Mucosa of descending colon (tissue), 3 donors: ENCODE results near the gene GMDS. TPM values are rescaled to one million over a fixed set of nuclear protein-coding genes. Genes with fewer than 3 reads are reported as not detected.

Source experiments
- ATAC-seq: fragments of 200-7000 bp; cut with Tn5 transposase; one replicate; pipeline ENCODE4 v1.9.1; 2020; ENCODE audit warnings: mild to moderate bottlenecking, moderate library complexity
- DNase-seq, 3 donors: peaks; one replicate each; pipeline ENCODE4 v3.0.0-alpha.2; 2020
- H3K36me3 ChIP-seq: fragments of 200-600 bp; one replicate; pipeline ENCODE4 v1.8.0; 2021; ENCODE audit warnings: low read depth, mild to moderate bottlenecking
- H3K4me1 ChIP-seq: fragments of 200-600 bp; one replicate; pipeline ENCODE4 v1.8.0; 2021; ENCODE audit warnings: low read depth, mild to moderate bottlenecking
- H3K4me3 ChIP-seq: fragments of 200-600 bp; one replicate; pipeline ENCODE4 v1.8.0; 2021; ENCODE audit warnings: mild to moderate bottlenecking
- H3K9me3 ChIP-seq: fragments of 200-600 bp; one replicate; pipeline ENCODE4 v1.8.0; 2021; ENCODE audit warnings: mild to moderate bottlenecking
- CTCF ChIP-seq: fragments of 200-600 bp; IDR thresholded peaks from one replicate; pipeline ENCODE4 v1.8.0; 2022; ENCODE audit warnings: antibody characterized with exemption, mild to moderate bottlenecking
- intact Hi-C, 2 donors: fragments of 100-400 bp; cut with DNase I in 1 of 2; cut with micrococcal nuclease in 1 of 2; formaldehyde crosslinking; loops; one replicate each; pipeline versions ENCODE4 v1.11.0 to v1.11.1; 2022; cut with DNase I, micrococcal nuclease
- total RNA-seq, 3 donors: library from RNA; stranded (reverse); fragmentation: NEBNext Ultra II Directional in 2 of 3; extraction: Animal tissue kit (Norgen Biotek cat#: 25700) in 2 of 3; gene quantifications; one replicate each; pipeline versions ENCODE4 v1.2.1 to v1.2.4, GENCODE V29; 2021 to 2023
- donor health status: DM: no; HTN: no; CAD: no; lungs with moderate emphysema.
- donor health status: DM: no; HTN: no; CAD: no.
- donor health status: DM: no; HTN: yes; CAD: no.

Gene GMDS
- total RNA-seq, 3 donors from 2014 or later: 68.0 to 228 (median 135) TPM

GRCh38 chr6:1579096-1579495, 666.3 kb downstream of the GMDS start:
- no peaks in the 10 kb centered on the region for H3K4me1 ChIP-seq
- no peaks in the 10 kb centered on the region for H3K9me3 ChIP-seq
- no peak for DNase-seq
- H3K4me3 ChIP-seq: no peak overlapping the region
- intact Hi-C loops: no loop called here
- H3K36me3 ChIP-seq: no peaks in the 10 kb centered on the region
- no peak for ATAC-seq
- no peak for TF ChIP-seq CTCF

GRCh38 chr6:1577896-1578745, 667.3 kb downstream of the GMDS start:
- ATAC-seq (no peak), DNase-seq (no peak)
- TF ChIP-seq CTCF: no peak
- intact Hi-C loops: no loop called here
- Histone ChIP-seq H3K9me3 (no peaks in the 10 kb centered on the region), H3K4me3 (no peak overlapping the region), H3K4me1 (no peaks in the 10 kb centered on the region), H3K36me3 (no peaks in the 10 kb centered on the region)

- H3K4me3 ChIP-seq: no peak overlapping the region
- H3K36me3 ChIP-seq: no peaks in the 10 kb centered on the region
- intact Hi-C loops: no loop called here
- H3K9me3 ChIP-seq: no peaks in the 10 kb centered on the region
- no peak for TF ChIP-seq CTCF
- DNase-seq: no peak
- no peaks in the 10 kb centered on the region for H3K4me1 ChIP-seq
- ATAC-seq: no peak
These were observed 668.2 kb downstream of the GMDS start for GRCh38 chr6:1577146-1577680.

GRCh38 chr6:1576711-1577110, 668.7 kb downstream of the GMDS start:
- Histone ChIP-seq H3K36me3 (no peaks in the 10 kb centered on the region), H3K9me3 (no peaks in the 10 kb centered on the region), H3K4me3 (no peak overlapping the region), H3K4me1 (no peaks in the 10 kb centered on the region)
- no peak for ATAC-seq
- no peak for TF ChIP-seq CTCF
- no peak for DNase-seq
- intact Hi-C loops: no loop called here

- ATAC-seq: no peak
- TF ChIP-seq CTCF: no peak
- H3K4me1 ChIP-seq: no peaks in the 10 kb centered on the region
These were observed 669.2 kb downstream of the GMDS start for GRCh38 chr6:1576166-1576565.

More at GRCh38 chr6:1576166-1576565, 669.2 kb downstream of the GMDS start:
- H3K9me3 ChIP-seq: peaks cover 1% of the 10 kb centered on the region
- DNase-seq: no peak
- intact Hi-C loops: no loop called here
- no peak overlapping the region for H3K4me3 ChIP-seq
- no peaks in the 10 kb centered on the region for H3K36me3 ChIP-seq
